Osteoblast (primary cell): ENCODE data around the gene MYCBPAP. TPM values are rescaled to one million over a fixed set of nuclear protein-coding genes. Genes with fewer than 3 reads are reported as not detected.

Experiments used
- DNase-seq: peaks from one replicate; pipeline ENCODE4 v3.0.0; 2011; ENCODE audit warnings: low spot score, mixed read lengths; ENCODE audit not compliant: insufficient read length; ENCODE audit errors: missing footprints
- H2AFZ ChIP-seq: 2 replicates; pipeline ENCODE4 v1.6.0; 2011; ENCODE audit warnings: mild to moderate bottlenecking, low read length
- H3K27ac ChIP-seq: 2 replicates; pipeline ENCODE4 v1.5.1; 2011; ENCODE audit warnings: mild to moderate bottlenecking, low read depth, low read length, moderate library complexity
- H3K27me3 ChIP-seq: 2 replicates; pipeline ENCODE4 v1.6.0; 2012; ENCODE audit warnings: mild to moderate bottlenecking, control low read depth, inconsistent platforms, low read length, moderate library complexity; ENCODE audit not compliant: insufficient read depth
- H3K36me3 ChIP-seq: 2 replicates; pipeline ENCODE4 v1.5.1; 2011; ENCODE audit warnings: mild to moderate bottlenecking, low read length, control low read depth, moderate library complexity; ENCODE audit not compliant: insufficient read depth
- H3K4me1 ChIP-seq: 2 replicates; pipeline ENCODE4 v1.5.1; 2011; ENCODE audit warnings: mild to moderate bottlenecking, low read length, control low read depth, moderate library complexity; ENCODE audit not compliant: insufficient read depth
- H3K4me2 ChIP-seq: 2 replicates; pipeline ENCODE4 v1.6.0; 2011; ENCODE audit warnings: mild to moderate bottlenecking, low read length; ENCODE audit not compliant: insufficient read depth
- H3K4me3 ChIP-seq: fragments of 200-600 bp; sonication (generic); 3 replicates; pipeline ENCODE4 v1.5.1; 2012; ENCODE audit warnings: mild to moderate bottlenecking, low read length, inconsistent platforms; ENCODE audit not compliant: insufficient read depth
- H3K79me2 ChIP-seq: 2 replicates; pipeline ENCODE4 v1.6.0; 2012; ENCODE audit warnings: mild to moderate bottlenecking, low read length, control low read depth, inconsistent platforms; ENCODE audit not compliant: insufficient read depth
- H3K9me3 ChIP-seq: 2 replicates; pipeline ENCODE4 v1.5.1; 2011; ENCODE audit warnings: low read depth, low read length, control low read depth
- H4K20me1 ChIP-seq: 2 replicates; pipeline ENCODE4 v1.6.0; 2012; ENCODE audit warnings: mild to moderate bottlenecking, low read length, control low read depth; ENCODE audit not compliant: insufficient read depth
- CTCF ChIP-seq: IDR thresholded peaks from 2 replicates; pipeline ENCODE4 v1.5.1; 2011; ENCODE audit warnings: mild to moderate bottlenecking, low read depth, low read length, moderate library complexity; ENCODE audit errors: extremely low read depth
- total RNA-seq: library from RNA; depleted of rRNA; stranded (reverse); fragments of >200 nt; gene quantifications from 2 replicates; pipeline ENCODE4 v1.2.3, GENCODE V29; 2012

The MYCBPAP gene
- total RNA-seq, 1 donor = 0.36 TPM

GRCh38 chr17:50460831-50461526 is 47.3 kb upstream of the MYCBPAP start:
- TF ChIP-seq CTCF = no peak
- Histone ChIP-seq H4K20me1 (peaks cover 18% of the 10 kb centered on the region), H3K36me3 (peaks cover 4% of the 10 kb centered on the region), H3K4me3 (no peak overlapping the region), H2AFZ (no peak overlapping the region), H3K4me1 (peaks cover 17% of the 10 kb centered on the region), H3K9me3 (no peaks in the 10 kb centered on the region), H3K79me2 (no peaks in the 10 kb centered on the region), H3K27ac (no peak overlapping the region), H3K4me2 (no peak overlapping the region), H3K27me3 (no peaks in the 10 kb centered on the region)
- no peak for DNase-seq

- Histone ChIP-seq H3K4me3 (no peak overlapping the region), H3K4me1 (peaks cover 17% of the 10 kb centered on the region), H3K9me3 (no peaks in the 10 kb centered on the region), H3K27me3 (peaks cover 4% of the 10 kb centered on the region), H3K79me2 (no peaks in the 10 kb centered on the region), H4K20me1 (peaks cover 18% of the 10 kb centered on the region), H3K27ac (no peak overlapping the region), H3K4me2 (no peak overlapping the region), H3K36me3 (peaks cover 4% of the 10 kb centered on the region), H2AFZ (no peak overlapping the region)
- peak; percentile 66 for DNase-seq
- no peak for TF ChIP-seq CTCF
Observed at GRCh38 chr17:50461550-50462132, 46.6 kb upstream of the MYCBPAP start.

- Histone ChIP-seq H2AFZ (no peak overlapping the region), H3K4me1 (peaks cover 17% of the 10 kb centered on the region), H3K4me3 (no peak overlapping the region), H4K20me1 (peaks cover 15% of the 10 kb centered on the region), H3K27me3 (peaks cover 12% of the 10 kb centered on the region), H3K27ac (no peak overlapping the region), H3K4me2 (no peak overlapping the region), H3K79me2 (no peaks in the 10 kb centered on the region), H3K9me3 (no peaks in the 10 kb centered on the region), H3K36me3 (peaks cover 4% of the 10 kb centered on the region)
- TF ChIP-seq CTCF = no peak
- DNase-seq = peak; percentile 73
Observed at GRCh38 chr17:50462446-50462845, 45.8 kb upstream of the MYCBPAP start.

GRCh38 chr17:50464121-50464520 is 44.1 kb upstream of the MYCBPAP start:
- no peak overlapping the region for H3K4me2 ChIP-seq
- H3K4me3 ChIP-seq = no peak overlapping the region
- peaks cover 13% of the 10 kb centered on the region for H4K20me1 ChIP-seq
- H3K27ac ChIP-seq = no peak overlapping the region
- peaks cover 29% of the 10 kb centered on the region for H3K27me3 ChIP-seq
- H3K36me3 ChIP-seq = peaks cover 4% of the 10 kb centered on the region
- peaks cover 8% of the 10 kb centered on the region for H3K4me1 ChIP-seq
- H2AFZ ChIP-seq = no peak overlapping the region
- DNase-seq = peak; percentile 72
- H3K9me3 ChIP-seq = no peaks in the 10 kb centered on the region
- TF ChIP-seq CTCF = no peak
- H3K79me2 ChIP-seq = no peaks in the 10 kb centered on the region
